Activated CD8-positive, alpha-beta memory T cell treated with anti-CD3 and anti-CD28 coated beads, Interleukin-2, amount 50 U/mL, for 1 hour (primary cell): ENCODE measurements around the gene CLOCK.

ENCODE experiments used
- DNase-seq: peaks from one replicate; pipeline ENCODE4 v3.0.0-alpha.2; 2020; ENCODE audit errors: extremely low read depth

Gene CLOCK

GRCh38 chr4:55543858-55544257 lies 2.9 kb downstream of the CLOCK start:
- no peak for DNase-seq

- no peak for DNase-seq
Measured at GRCh38 chr4:55540271-55540670, 6.4 kb downstream of the CLOCK start.

- no peak for DNase-seq
Measured at GRCh38 chr4:55539658-55540057, 7.1 kb downstream of the CLOCK start.

- no peak for DNase-seq
Measured at GRCh38 chr4:55538531-55538930, 8.2 kb downstream of the CLOCK start.

GRCh38 chr4:55534306-55534705 lies 12.4 kb downstream of the CLOCK start:
- no peak for DNase-seq

GRCh38 chr4:55530691-55531090 lies 16.0 kb downstream of the CLOCK start:
- no peak for DNase-seq

GRCh38 chr4:55530167-55530566 lies 16.5 kb downstream of the CLOCK start:
- no peak for DNase-seq

GRCh38 chr4:55528491-55528890 lies 18.2 kb downstream of the CLOCK start:
- DNase-seq: no peak

GRCh38 chr4:55524844-55525571 lies 21.7 kb downstream of the CLOCK start:
- no peak for DNase-seq

GRCh38 chr4:55518442-55518841 lies 28.3 kb downstream of the CLOCK start:
- no peak for DNase-seq

GRCh38 chr4:55517526-55518229 lies 29.0 kb downstream of the CLOCK start:
- DNase-seq: no peak

GRCh38 chr4:55512922-55513571 lies 33.7 kb downstream of the CLOCK start:
- DNase-seq: no peak

GRCh38 chr4:55512077-55512476 lies 34.6 kb downstream of the CLOCK start:
- no peak for DNase-seq

GRCh38 chr4:55510685-55511084 lies 36.0 kb downstream of the CLOCK start:
- DNase-seq: no peak

- DNase-seq: no peak
Measured at GRCh38 chr4:55509266-55509665, 37.4 kb downstream of the CLOCK start.

- DNase-seq: no peak
Measured at GRCh38 chr4:55507612-55508011, 39.1 kb downstream of the CLOCK start.

GRCh38 chr4:55503169-55503568 lies 43.5 kb downstream of the CLOCK start:
- no peak for DNase-seq

GRCh38 chr4:55500072-55500471 lies 46.6 kb downstream of the CLOCK start:
- DNase-seq: no peak

- DNase-seq: no peak
Measured at GRCh38 chr4:55499495-55499894, 47.2 kb downstream of the CLOCK start.

- DNase-seq: no peak
Measured at GRCh38 chr4:55498051-55498450, 48.7 kb downstream of the CLOCK start.

GRCh38 chr4:55491486-55491885 lies 55.2 kb downstream of the CLOCK start:
- DNase-seq: no peak

GRCh38 chr4:55488716-55489115 lies 58.0 kb downstream of the CLOCK start:
- DNase-seq: no peak

GRCh38 chr4:55485821-55486220 lies 60.9 kb downstream of the CLOCK start:
- DNase-seq: no peak
